ENCODE results near the gene SH2D3A.

Gene SH2D3A

GRCh38 chr19:6761053-6761676, 6.1 kb downstream of the SH2D3A start:
- Histone ChIP-seq H3K27me3 (replicated peaks) (no peaks in the 10 kb centered on the region), H3K27ac (no peak overlapping the region), H3K4me3 (ENCODE audit: low read depth, low read length) (no peak overlapping the region), H3K36me3 (replicated peaks) (no peaks in the 10 kb centered on the region)
- no peak for DNase-seq
- TF ChIP-seq, protein P1, sequence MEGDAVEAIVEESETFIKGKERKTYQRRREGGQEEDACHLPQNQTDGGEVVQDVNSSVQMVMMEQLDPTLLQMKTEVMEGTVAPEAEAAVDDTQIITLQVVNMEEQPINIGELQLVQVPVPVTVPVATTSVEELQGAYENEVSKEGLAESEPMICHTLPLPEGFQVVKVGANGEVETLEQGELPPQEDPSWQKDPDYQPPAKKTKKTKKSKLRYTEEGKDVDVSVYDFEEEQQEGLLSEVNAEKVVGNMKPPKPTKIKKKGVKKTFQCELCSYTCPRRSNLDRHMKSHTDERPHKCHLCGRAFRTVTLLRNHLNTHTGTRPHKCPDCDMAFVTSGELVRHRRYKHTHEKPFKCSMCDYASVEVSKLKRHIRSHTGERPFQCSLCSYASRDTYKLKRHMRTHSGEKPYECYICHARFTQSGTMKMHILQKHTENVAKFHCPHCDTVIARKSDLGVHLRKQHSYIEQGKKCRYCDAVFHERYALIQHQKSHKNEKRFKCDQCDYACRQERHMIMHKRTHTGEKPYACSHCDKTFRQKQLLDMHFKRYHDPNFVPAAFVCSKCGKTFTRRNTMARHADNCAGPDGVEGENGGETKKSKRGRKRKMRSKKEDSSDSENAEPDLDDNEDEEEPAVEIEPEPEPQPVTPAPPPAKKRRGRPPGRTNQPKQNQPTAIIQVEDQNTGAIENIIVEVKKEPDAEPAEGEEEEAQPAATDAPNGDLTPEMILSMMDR (IDR thresholded peaks at IDR 0.05; ENCODE audit: low read depth, low read length, missing control alignments), result no peak
- in situ Hi-C loops (cut with HindIII; ENCODE audit: low pct_ligation_motif_present, low sequenced_read_pairs), result no loop called here

- no peaks in the 10 kb centered on the region for H3K27me3 ChIP-seq (replicated peaks)
- DNase-seq, result no peak
- H3K4me3 ChIP-seq (ENCODE audit: low read depth, low read length), result no peak overlapping the region
- no peaks in the 10 kb centered on the region for H3K36me3 ChIP-seq (replicated peaks)
- TF ChIP-seq, protein P1 (IDR thresholded peaks at IDR 0.05; ENCODE audit: low read depth, low read length, missing control alignments), result no peak
- in situ Hi-C loops (cut with HindIII; ENCODE audit: low pct_ligation_motif_present, low sequenced_read_pairs), result no loop called here
- H3K27ac ChIP-seq, result no peak overlapping the region
Measured at GRCh38 chr19:6760606-6761005, 6.6 kb downstream of the SH2D3A start.

- H3K27me3 ChIP-seq (replicated peaks), result no peaks in the 10 kb centered on the region
- no peak for DNase-seq
- no peak overlapping the region for H3K27ac ChIP-seq
- H3K36me3 ChIP-seq (replicated peaks), result peaks cover 17% of the 10 kb centered on the region
- in situ Hi-C loops (cut with HindIII; ENCODE audit: low pct_ligation_motif_present, low sequenced_read_pairs), result no loop called here
- TF ChIP-seq, protein P1 (IDR thresholded peaks at IDR 0.05; ENCODE audit: low read depth, low read length, missing control alignments), result no peak
- H3K4me3 ChIP-seq (ENCODE audit: low read depth, low read length), result no peak overlapping the region
Measured at GRCh38 chr19:6754653-6755463, 12.4 kb downstream of the SH2D3A start.

- TF ChIP-seq, protein P1 (IDR thresholded peaks at IDR 0.05; ENCODE audit: low read depth, low read length, missing control alignments), result no peak
- in situ Hi-C loops (cut with HindIII; ENCODE audit: low pct_ligation_motif_present, low sequenced_read_pairs), result no loop called here
- no peak for DNase-seq
- Histone ChIP-seq H3K27ac (no peak overlapping the region), H3K36me3 (replicated peaks) (peaks cover 22% of the 10 kb centered on the region), H3K4me3 (ENCODE audit: low read depth, low read length) (no peak overlapping the region), H3K27me3 (replicated peaks) (no peaks in the 10 kb centered on the region)
Measured at GRCh38 chr19:6754136-6754535, 13.1 kb downstream of the SH2D3A start.

- Histone ChIP-seq H3K4me3 (ENCODE audit: low read depth, low read length) (peak overlapping the region; percentile 42), H3K27ac (no peak overlapping the region), H3K27me3 (replicated peaks) (no peaks in the 10 kb centered on the region), H3K36me3 (replicated peaks) (peaks cover 27% of the 10 kb centered on the region)
- TF ChIP-seq, protein P1 (IDR thresholded peaks at IDR 0.05; ENCODE audit: low read depth, low read length, missing control alignments), result peak; percentile 55
- in situ Hi-C loops (cut with HindIII; ENCODE audit: low pct_ligation_motif_present, low sequenced_read_pairs), result no loop called here
- peak; percentile 44 for DNase-seq
Measured at GRCh38 chr19:6753178-6754031, 13.8 kb downstream of the SH2D3A start.
